Loucy (cell line): ENCODE data around the gene OPRL1.

Source experiments
- H2AFZ ChIP-seq: fragments of 200-600 bp; sonication (generic); 2 replicates; pipeline ENCODE4 v1.6.0; 2016; ENCODE audit warnings: antibody characterized with exemption, mild to moderate bottlenecking, low read length, moderate library complexity
- H3F3A ChIP-seq: fragments of 200-600 bp; 2 replicates; pipeline ENCODE4 v1.6.0; 2016; ENCODE audit warnings: antibody characterized with exemption, low read depth, mild to moderate bottlenecking
- H3K27me3 ChIP-seq: fragments of 200-600 bp; sonication (generic); 2 replicates; pipeline ENCODE4 v1.6.1; 2014; ENCODE audit warnings: low read length, mild to moderate bottlenecking; ENCODE audit not compliant: insufficient read depth, poor library complexity, severe bottlenecking
- H3K36me3 ChIP-seq: fragments of 200-600 bp; sonication (generic); 2 replicates; pipeline ENCODE4 v1.6.1; 2016; ENCODE audit warnings: low read length; ENCODE audit not compliant: insufficient read depth
- H3K4me1 ChIP-seq: fragments of 200-600 bp; sonication (generic); 2 replicates; pipeline ENCODE4 v1.5.1; 2014; ENCODE audit warnings: low read length, mild to moderate bottlenecking; ENCODE audit not compliant: insufficient read depth, poor library complexity, severe bottlenecking
- H3K4me2 ChIP-seq: fragments of 200-600 bp; sonication (generic); 2 replicates; pipeline ENCODE4 v1.6.0; 2014; ENCODE audit warnings: antibody characterized with exemption, low read length, low read depth, mild to moderate bottlenecking; ENCODE audit not compliant: poor library complexity, severe bottlenecking
- H3K4me3 ChIP-seq: fragments of 200-600 bp; sonication (generic); 2 replicates; pipeline ENCODE4 v1.5.1; 2014; ENCODE audit warnings: low read length, mild to moderate bottlenecking, mixed read lengths; ENCODE audit not compliant: poor library complexity, severe bottlenecking
- H3K79me2 ChIP-seq: fragments of 200-600 bp; sonication (generic); 2 replicates; pipeline ENCODE4 v1.6.1; 2014; ENCODE audit warnings: low read length; ENCODE audit not compliant: insufficient read depth
- H3K9ac ChIP-seq: fragments of 200-600 bp; sonication (generic); 2 replicates; pipeline ENCODE4 v1.6.0; 2014; ENCODE audit warnings: mild to moderate bottlenecking, low read depth, low read length, moderate library complexity; ENCODE audit not compliant: poor library complexity, severe bottlenecking
- H3K9me2 ChIP-seq: fragments of 200-600 bp; sonication (generic); replicated peaks from 2 replicates; pipeline ENCODE4 v1.6.1; 2016; ENCODE audit warnings: low read depth, low read length, mixed read lengths
- H3K9me3 ChIP-seq: fragments of 200-600 bp; sonication (generic); 2 replicates; pipeline ENCODE4 v1.6.1; 2014; ENCODE audit warnings: mild to moderate bottlenecking, antibody characterized with exemption, low read length, low read depth; ENCODE audit not compliant: insufficient read depth
- H4K20me1 ChIP-seq: fragments of 200-600 bp; sonication (generic); 2 replicates; pipeline ENCODE4 v1.6.0; 2014; ENCODE audit warnings: antibody characterized with exemption, low read length, mild to moderate bottlenecking; ENCODE audit not compliant: insufficient read depth, poor library complexity, severe bottlenecking
- EZH2phosphoT487 ChIP-seq: fragments of 200-600 bp; IDR thresholded peaks from 2 replicates; pipeline ENCODE4 v1.6.1; 2018; ENCODE audit warnings: antibody characterized with exemption, mild to moderate bottlenecking, moderate library complexity, borderline replicate concordance
- TF ChIP-seq, protein P1 (sequence below): fragments of 200-600 bp; sonication (generic); conservative IDR thresholded peaks from 2 replicates; pipeline ENCODE4 v1.5.1; 2014; ENCODE audit warnings: mild to moderate bottlenecking, antibody characterized with exemption, low read length

Gene OPRL1

DNA sequence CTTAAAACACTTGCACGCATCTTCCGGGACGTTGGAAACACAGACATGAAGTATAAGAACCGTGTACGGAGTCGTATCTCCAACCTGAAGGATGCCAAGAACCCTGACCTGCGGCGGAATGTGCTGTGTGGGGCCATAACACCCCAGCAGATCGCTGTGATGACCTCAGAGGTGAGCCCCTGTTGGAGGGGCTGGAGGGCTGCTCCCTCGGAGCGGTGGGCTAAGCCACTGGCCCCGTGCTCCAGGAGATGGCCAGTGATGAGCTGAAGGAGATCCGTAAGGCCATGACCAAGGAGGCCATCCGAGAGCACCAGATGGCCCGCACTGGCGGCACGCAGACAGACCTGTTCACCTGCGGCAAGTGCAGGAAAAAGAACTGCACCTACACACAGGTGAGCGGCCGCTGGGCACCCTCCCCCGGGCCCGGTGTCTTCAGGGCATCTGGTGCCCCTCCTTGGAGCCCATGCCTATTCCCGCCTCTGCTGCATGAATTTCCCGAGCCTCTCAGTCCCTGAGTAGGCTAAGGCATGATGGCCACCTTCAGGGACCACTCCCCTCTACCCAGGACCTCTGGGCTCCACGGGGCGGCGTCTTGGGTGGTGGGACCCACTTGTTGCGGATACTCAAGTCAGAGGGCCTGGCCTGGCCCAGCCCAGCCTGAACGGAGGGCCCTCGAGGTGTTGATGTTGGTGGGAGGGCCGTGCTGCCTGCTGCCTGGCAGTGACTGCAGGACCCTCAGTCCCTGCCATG, 9.5 kb upstream of the OPRL1 start:
- H3K9ac ChIP-seq = no peak overlapping the region
- no peaks in the 10 kb centered on the region for H3F3A ChIP-seq
- no peak overlapping the region for H3K4me3 ChIP-seq
- H3K4me2 ChIP-seq = no peak overlapping the region
- no peaks in the 10 kb centered on the region for H3K9me2 ChIP-seq
- H3K27me3 ChIP-seq = no peaks in the 10 kb centered on the region
- H2AFZ ChIP-seq = no peak overlapping the region
- H3K36me3 ChIP-seq = no peaks in the 10 kb centered on the region
- H3K4me1 ChIP-seq = peaks cover 38% of the 10 kb centered on the region
- no peaks in the 10 kb centered on the region for H3K9me3 ChIP-seq
- no peak for TF ChIP-seq EZH2phosphoT487
- H4K20me1 ChIP-seq = no peaks in the 10 kb centered on the region
- H3K79me2 ChIP-seq = no peaks in the 10 kb centered on the region

DNA sequence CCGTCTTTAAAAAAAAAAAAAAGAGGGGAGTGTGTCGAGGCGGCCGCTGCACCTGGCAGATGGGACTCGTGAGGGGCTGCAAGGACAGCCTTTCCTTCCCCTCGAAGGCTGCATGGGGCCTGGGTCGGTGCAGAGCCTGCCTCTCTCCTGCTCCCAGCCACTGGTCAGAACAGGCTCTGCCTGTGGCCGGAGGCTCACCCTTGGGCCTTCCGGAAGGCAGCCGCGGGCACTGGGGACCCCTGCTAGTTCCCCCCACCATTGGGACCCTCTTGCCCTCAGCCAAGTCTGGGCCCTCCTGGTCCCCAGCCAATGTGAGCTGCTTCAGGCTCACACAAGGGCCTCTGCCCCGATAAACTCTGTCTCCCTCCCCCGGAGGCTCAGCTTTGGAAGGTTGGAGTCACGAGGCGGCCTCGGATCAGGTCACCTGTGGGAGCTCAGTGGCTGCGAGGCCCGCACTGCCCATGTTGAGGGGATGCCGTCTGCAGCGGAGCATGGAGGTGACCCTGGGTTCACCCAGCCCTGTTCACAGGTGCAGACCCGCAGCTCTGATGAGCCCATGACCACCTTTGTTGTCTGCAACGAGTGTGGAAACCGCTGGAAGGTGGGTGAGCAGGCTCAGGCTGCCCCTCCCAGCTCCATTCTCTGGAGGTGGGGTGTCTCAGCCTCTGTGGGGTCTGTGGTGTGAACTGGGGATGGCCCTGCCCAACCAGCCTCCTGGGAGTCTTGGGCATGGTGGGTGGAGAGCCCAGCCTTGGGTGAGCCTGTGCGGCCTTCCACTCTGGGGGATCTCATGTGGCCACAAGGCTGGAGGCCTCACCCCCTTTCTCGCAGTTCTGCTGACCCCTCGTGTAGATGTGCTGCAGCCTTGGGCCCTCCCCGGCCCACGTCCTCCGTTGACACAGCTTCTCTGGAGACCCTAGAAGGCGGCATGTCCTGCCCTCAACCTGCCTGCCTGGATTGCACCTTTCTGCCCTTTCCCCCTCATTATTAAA, 8.2 kb upstream of the OPRL1 start:
- peaks cover 27% of the 10 kb centered on the region for H3K4me1 ChIP-seq
- no peak overlapping the region for H3K4me3 ChIP-seq
- H3K9me2 ChIP-seq = no peaks in the 10 kb centered on the region
- H3F3A ChIP-seq = no peaks in the 10 kb centered on the region
- H3K4me2 ChIP-seq = no peak overlapping the region
- TF ChIP-seq EZH2phosphoT487 = no peak
- TF ChIP-seq, protein P1, sequence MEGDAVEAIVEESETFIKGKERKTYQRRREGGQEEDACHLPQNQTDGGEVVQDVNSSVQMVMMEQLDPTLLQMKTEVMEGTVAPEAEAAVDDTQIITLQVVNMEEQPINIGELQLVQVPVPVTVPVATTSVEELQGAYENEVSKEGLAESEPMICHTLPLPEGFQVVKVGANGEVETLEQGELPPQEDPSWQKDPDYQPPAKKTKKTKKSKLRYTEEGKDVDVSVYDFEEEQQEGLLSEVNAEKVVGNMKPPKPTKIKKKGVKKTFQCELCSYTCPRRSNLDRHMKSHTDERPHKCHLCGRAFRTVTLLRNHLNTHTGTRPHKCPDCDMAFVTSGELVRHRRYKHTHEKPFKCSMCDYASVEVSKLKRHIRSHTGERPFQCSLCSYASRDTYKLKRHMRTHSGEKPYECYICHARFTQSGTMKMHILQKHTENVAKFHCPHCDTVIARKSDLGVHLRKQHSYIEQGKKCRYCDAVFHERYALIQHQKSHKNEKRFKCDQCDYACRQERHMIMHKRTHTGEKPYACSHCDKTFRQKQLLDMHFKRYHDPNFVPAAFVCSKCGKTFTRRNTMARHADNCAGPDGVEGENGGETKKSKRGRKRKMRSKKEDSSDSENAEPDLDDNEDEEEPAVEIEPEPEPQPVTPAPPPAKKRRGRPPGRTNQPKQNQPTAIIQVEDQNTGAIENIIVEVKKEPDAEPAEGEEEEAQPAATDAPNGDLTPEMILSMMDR = no peak
- no peaks in the 10 kb centered on the region for H3K79me2 ChIP-seq
- H3K9ac ChIP-seq = no peak overlapping the region
- no peaks in the 10 kb centered on the region for H3K36me3 ChIP-seq
- no peaks in the 10 kb centered on the region for H3K27me3 ChIP-seq
- no peak overlapping the region for H2AFZ ChIP-seq
- H4K20me1 ChIP-seq = no peaks in the 10 kb centered on the region
- no peaks in the 10 kb centered on the region for H3K9me3 ChIP-seq

- H3K79me2 ChIP-seq = 0 out of 2 replicates have a peak, but pooled peaks cover 6% of the 10 kb centered on the region
- no peaks in the 10 kb centered on the region for H4K20me1 ChIP-seq
- no peak overlapping the region for H2AFZ ChIP-seq
- H3K4me2 ChIP-seq = no peak overlapping the region
- no peaks in the 10 kb centered on the region for H3K36me3 ChIP-seq
- TF ChIP-seq EZH2phosphoT487 = no peak
- TF ChIP-seq, protein P1 = no peak
- H3K9me2 ChIP-seq = no peaks in the 10 kb centered on the region
- H3K9me3 ChIP-seq = no peaks in the 10 kb centered on the region
- H3K27me3 ChIP-seq = no peaks in the 10 kb centered on the region
- H3K9ac ChIP-seq = no peak overlapping the region
- no peak overlapping the region for H3K4me3 ChIP-seq
- peaks cover 27% of the 10 kb centered on the region for H3K4me1 ChIP-seq
- H3F3A ChIP-seq = no peaks in the 10 kb centered on the region
Measured at GRCh38 chr20:64072498-64073063, 7.3 kb upstream of the OPRL1 start.
